A549 (cell line): ENCODE results near the gene ROS1. TPM values are rescaled to one million over a fixed set of nuclear protein-coding genes. Genes with fewer than 3 reads are reported as not detected.
"Not testable (repeated sequence)": the region's sequence is repeated elsewhere in the genome, so short reads cannot be mapped to it uniquely, and the experiment has no call there.

Experiments
- ATAC-seq, 2 experiments: fragments of 200-7000 bp in 1 of 2; fragments of >200 bp in 1 of 2; cut with Nextera tagmentation in 1 of 2; cut with Tn5 transposase in 1 of 2; 3 replicates each; pipeline versions ENCODE4 v1.8.0 to v1.9.1; 2018 to 2020; ENCODE audit warnings: mild to moderate bottlenecking in 1 of 2, moderate library complexity in 1 of 2
- CTCF ChIA-PET: fragments of 300-600 bp; sonication (Branson Sonifier 250); formaldehyde crosslinking; extraction: SDS; loops from one replicate; lab custom pipeline; 2021; ENCODE audit warnings: antibody characterized with exemption, inconsistent platforms; lab: Yijun Ruan, JAX
- POLR2A ChIA-PET: fragments of 350-600 bp; formaldehyde crosslinking; extraction: SDS; loops from one replicate; lab custom pipeline; 2021; ENCODE audit warnings: antibody characterized with exemption, inconsistent platforms; lab: Yijun Ruan, JAX
- DNase-seq, 2 experiments: peaks; one replicate each; pipeline versions ENCODE4 v3.0.0 to v3.0.0-alpha.2; 2011 to 2016; ENCODE audit warnings: low read depth in 1 of 2, low spot score in 1 of 2
- FAIRE-seq: peaks from 2 replicates; lab custom pipeline; 2011; peaks lifted over from hg19 to GRCh38; lab: Jason Lieb, UNC
- H3K27ac ChIP-seq, 2 experiments: fragments of >200 bp; sonication (Bioruptor Twin); formaldehyde crosslinking; 3 replicates each; pipeline ENCODE4 v1.5.1; 2016 to 2017
- H3K4me1 ChIP-seq: fragments of >200 bp; sonication (Bioruptor Twin); formaldehyde crosslinking; 3 replicates; pipeline ENCODE4 v1.6.1; 2016
- H3K4me2 ChIP-seq: fragments of >200 bp; sonication (Bioruptor Twin); formaldehyde crosslinking; 3 replicates; pipeline ENCODE4 v1.6.1; 2016
- H3K4me3 ChIP-seq: fragments of >200 bp; sonication (Bioruptor Twin); formaldehyde crosslinking; 3 replicates; pipeline ENCODE4 v1.5.1; 2016
- H3K9me3 ChIP-seq: fragments of >200 bp; sonication (Bioruptor Twin); formaldehyde crosslinking; 3 replicates; pipeline ENCODE4 v1.6.1; 2016
- CTCF ChIP-seq: fragments of >200 bp; sonication (Bioruptor Twin); formaldehyde crosslinking; IDR thresholded peaks from 3 replicates; pipeline ENCODE4 v1.5.1; 2016
- EHF ChIP-seq: fragments of 250-450 bp; sonication (Bioruptor Pico); IDR thresholded peaks from 2 replicates; pipeline ENCODE4 v1.5.0; 2020; ENCODE audit warnings: mild to moderate bottlenecking
- EHMT2 ChIP-seq: fragments of 200-600 bp; sonication (generic); IDR thresholded peaks from 2 replicates; pipeline ENCODE4 v1.6.1; 2016; ENCODE audit warnings: antibody characterized with exemption, low read depth, mild to moderate bottlenecking, moderate library complexity
- ELK1 ChIP-seq: fragments of 150-350 bp; IDR thresholded peaks from 2 replicates; pipeline ENCODE4 v1.6.1; 2014; ENCODE audit warnings: low read depth, mild to moderate bottlenecking, low read length
- EP300 ChIP-seq, 2 experiments: fragments of >200 bp; sonication (Bioruptor Twin); formaldehyde crosslinking; IDR thresholded peaks; 2 replicates in 1 of 2; 3 replicates in 1 of 2; pipeline ENCODE4 v1.6.1; 2016 to 2017
- FOSL2 ChIP-seq, 2 experiments: fragments of 450-650 bp in 1 of 2; fragments of >200 bp in 1 of 2; sonication (Bioruptor Twin) in 1 of 2; formaldehyde crosslinking; IDR thresholded peaks; 2 replicates each; pipeline versions ENCODE4 v1.5.0 to v1.6.1; 2016 to 2020; ENCODE audit warnings: mild to moderate bottlenecking in 1 of 2, moderate library complexity in 1 of 2
- FOXS1 ChIP-seq: fragments of 250-450 bp; sonication (Bioruptor Pico); IDR thresholded peaks from 2 replicates; pipeline ENCODE4 v1.5.0; 2020; ENCODE audit warnings: mild to moderate bottlenecking, moderate library complexity
- HOXB5 ChIP-seq: fragments of 250-450 bp; sonication (Bioruptor Pico); IDR thresholded peaks from 2 replicates; pipeline ENCODE4 v1.5.0; 2020; ENCODE audit warnings: mild to moderate bottlenecking, moderate library complexity
- JUN ChIP-seq, 2 experiments: fragments of >200 bp; sonication (Bioruptor Twin); formaldehyde crosslinking; IDR thresholded peaks; 2 replicates in 1 of 2; 3 replicates in 1 of 2; pipeline ENCODE4 v1.6.1; 2016 to 2017
- KDM5A ChIP-seq: fragments of 200-600 bp; sonication (generic); IDR thresholded peaks from 2 replicates; pipeline ENCODE4 v1.6.1; 2016; ENCODE audit warnings: antibody characterized with exemption, mild to moderate bottlenecking
- RCOR1 ChIP-seq: fragments of 150-350 bp; IDR thresholded peaks from 2 replicates; pipeline ENCODE4 v1.6.1; 2014; ENCODE audit warnings: antibody characterized with exemption, low read length, low read depth
- REST ChIP-seq: fragments of 200-600 bp; sonication (generic); IDR thresholded peaks from 2 replicates; pipeline ENCODE4 v1.6.1; 2016; ENCODE audit warnings: antibody characterized with exemption, mild to moderate bottlenecking, moderate library complexity
- TFCP2L1 ChIP-seq: fragments of 250-450 bp; sonication (Bioruptor Pico); IDR thresholded peaks from 2 replicates; pipeline ENCODE4 v1.5.0; 2021; ENCODE audit warnings: mild to moderate bottlenecking
- TP53 ChIP-seq: fragments of 250-450 bp; sonication (Bioruptor Pico); IDR thresholded peaks from 2 replicates; pipeline ENCODE4 v1.5.0; 2021; ENCODE audit warnings: mild to moderate bottlenecking, moderate library complexity
- ZNF302 ChIP-seq: fragments of 250-450 bp; sonication (Bioruptor Pico); IDR thresholded peaks from 2 replicates; pipeline ENCODE4 v1.9.0; 2021; ENCODE audit warnings: inconsistent platforms, mild to moderate bottlenecking, moderate library complexity
- ZSCAN20 ChIP-seq: fragments of 250-450 bp; sonication (Bioruptor Pico); IDR thresholded peaks from 2 replicates; pipeline ENCODE4 v1.8.0; 2022; ENCODE audit warnings: mild to moderate bottlenecking, moderate library complexity
- WGBS: methylation state at CpG from one replicate; pipeline ENCODE4 v1.1.6; 2017; ENCODE audit errors: missing lambda C conversion rate; 5-methylcytosine and 5-hydroxymethylcytosine counted together
- polyA plus RNA-seq, 4 experiments: library from polyadenylated mRNA; depleted of rRNA in 3 of 4; stranded (reverse); fragments of >200 nt; fragmentation: RNase III in 1 of 4; extraction: RNeasy Plus Mini Kit Qiagen cat#74134 plus additional on column Dnase treatment in 1 of 4; gene quantifications; 2 replicates in 3 of 4; 3 replicates in 1 of 4; pipeline ENCODE4 v1.2.3, GENCODE V29; 2011 to 2017

The ROS1 gene
- polyA plus RNA-seq, 2 of the 4 experiments (the other 2 are of a cell fraction): 0.17 to 0.18 TPM

GRCh38 chr6:117373211-117373813, 52.4 kb downstream of the ROS1 start:
- no peaks in the 10 kb centered on the region for H3K4me1 ChIP-seq
- H3K27ac ChIP-seq: no peak overlapping the region
- H3K4me3 ChIP-seq: no peak overlapping the region
- FAIRE-seq (no peak), ATAC-seq (no peak), DNase-seq (no peak)
- TF ChIP-seq EHF (CRISPR knock-in tag) (no peak), TP53 (CRISPR knock-in tag) (no peak), KDM5A (no peak), FOSL2 (IDR thresholded peaks at IDR 0.05) (no peak), FOSL2 (CRISPR knock-in tag; IDR thresholded peaks at IDR 0.05) (no peak), EHMT2 (no peak)
- ChIA-PET CTCF (no interaction called here), POLR2A (no interaction called here)
- peaks cover 11% of the 10 kb centered on the region; the same call in 2 of the 3 replicates for H3K9me3 ChIP-seq
- H3K4me2 ChIP-seq: no peak overlapping the region
- 80% methylated on average over 20 of the region's 33 CpGs for WGBS

- 79% methylated on average over 8 of the region's 8 CpGs for WGBS
- H3K9me3 ChIP-seq: peaks cover 11% of the 10 kb centered on the region; the same call in 2 of the 3 replicates
- FAIRE-seq, H3K4me3 ChIP-seq, H3K27ac ChIP-seq, POLR2A ChIA-PET, H3K4me1 ChIP-seq, CTCF ChIA-PET, DNase-seq, H3K4me2 ChIP-seq, ATAC-seq: not testable (repeated sequence)
These were observed 53.5 kb downstream of the ROS1 start for GRCh38 chr6:117372289-117372688.

GRCh38 chr6:117371492-117371891, 54.2 kb downstream of the ROS1 start:
- ATAC-seq: no peak
- FAIRE-seq: no peak
- Histone ChIP-seq H3K4me3 (no peak overlapping the region), H3K9me3 (peaks cover 11% of the 10 kb centered on the region; the same call in 2 of the 3 replicates), H3K4me1 (no peaks in the 10 kb centered on the region), H3K4me2 (no peak overlapping the region)
- 84% methylated on average over 4 of the region's 4 CpGs for WGBS
- CTCF ChIA-PET: no interaction called here
- no peak for DNase-seq
- TF ChIP-seq ELK1 (no peak), CTCF (no peak), EP300 (IDR thresholded peaks at IDR 0.05) (no peak), ZNF302 (CRISPR knock-in tag) (no peak), TFCP2L1 (CRISPR knock-in tag) (no peak), EHMT2 (no peak), KDM5A (no peak), RCOR1 (no peak), REST (no peak), FOXS1 (CRISPR knock-in tag) (no peak), ZSCAN20 (no peak), HOXB5 (CRISPR knock-in tag) (no peak), JUN (IDR thresholded peaks at IDR 0.05) (no peak)
- TF ChIP-seq, all 56 proteins: peak for 0
- no peak overlapping the region for H3K27ac ChIP-seq
- POLR2A ChIA-PET: no interaction called here
